ENCODE results near the gene FBXO7. TPM values are rescaled to one million over a fixed set of nuclear protein-coding genes. Genes with fewer than 3 reads are reported as not detected.
A peak's percentile ranks its signal among the peaks of the same experiment; 100 is the strongest.

The FBXO7 gene
- total RNA-seq, 1 donor, result 72.1 TPM

- no peak for DNase-seq (ENCODE audit: low read depth)
- TF ChIP-seq CTCF (IDR thresholded peaks at IDR 0.05; ENCODE audit: insufficient read depth, low read depth, low read length), result no peak
- no peak overlapping the region for H3K4me3 ChIP-seq (ENCODE audit: low read depth, low read length)
These were observed 59.9 kb downstream of the FBXO7 start for GRCh38 chr22:32534252-32535235.

- no peak overlapping the region for H3K4me3 ChIP-seq (ENCODE audit: low read depth, low read length)
- TF ChIP-seq CTCF (IDR thresholded peaks at IDR 0.05; ENCODE audit: insufficient read depth, low read depth, low read length), result no peak
- DNase-seq (ENCODE audit: low read depth), result no peak
These were observed 61.0 kb downstream of the FBXO7 start for GRCh38 chr22:32535531-32536190.

GRCh38 chr22:32536352-32536751 lies 61.7 kb downstream of the FBXO7 start:
- H3K4me3 ChIP-seq (ENCODE audit: low read depth, low read length), result no peak overlapping the region
- DNase-seq (ENCODE audit: low read depth), result no peak
- TF ChIP-seq CTCF (IDR thresholded peaks at IDR 0.05; ENCODE audit: insufficient read depth, low read depth, low read length), result no peak

DNA sequence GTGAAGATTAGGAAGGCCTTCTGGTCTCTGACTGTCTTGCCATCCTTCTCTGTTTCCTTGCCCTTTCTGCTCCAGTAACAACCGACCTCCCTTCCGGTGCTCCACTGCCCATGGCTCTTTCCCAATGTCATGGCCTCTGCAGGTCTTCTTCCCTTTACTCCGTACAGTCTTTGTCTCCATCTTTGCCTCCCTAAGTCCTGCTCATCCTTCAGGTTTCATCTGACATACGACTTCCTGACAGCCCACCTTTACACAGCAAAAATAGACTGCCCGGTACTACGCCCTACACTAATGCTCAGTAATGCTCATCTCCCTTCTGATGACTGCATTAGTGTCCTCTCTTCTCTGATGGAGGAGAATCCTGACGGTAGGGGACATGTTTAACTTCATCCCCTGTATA lies 63.9 kb downstream of the FBXO7 start:
- H3K4me3 ChIP-seq (ENCODE audit: low read depth, low read length), result no peak overlapping the region
- DNase-seq (ENCODE audit: low read depth), result no peak
- no peak for TF ChIP-seq CTCF (IDR thresholded peaks at IDR 0.05; ENCODE audit: insufficient read depth, low read depth, low read length)

DNA sequence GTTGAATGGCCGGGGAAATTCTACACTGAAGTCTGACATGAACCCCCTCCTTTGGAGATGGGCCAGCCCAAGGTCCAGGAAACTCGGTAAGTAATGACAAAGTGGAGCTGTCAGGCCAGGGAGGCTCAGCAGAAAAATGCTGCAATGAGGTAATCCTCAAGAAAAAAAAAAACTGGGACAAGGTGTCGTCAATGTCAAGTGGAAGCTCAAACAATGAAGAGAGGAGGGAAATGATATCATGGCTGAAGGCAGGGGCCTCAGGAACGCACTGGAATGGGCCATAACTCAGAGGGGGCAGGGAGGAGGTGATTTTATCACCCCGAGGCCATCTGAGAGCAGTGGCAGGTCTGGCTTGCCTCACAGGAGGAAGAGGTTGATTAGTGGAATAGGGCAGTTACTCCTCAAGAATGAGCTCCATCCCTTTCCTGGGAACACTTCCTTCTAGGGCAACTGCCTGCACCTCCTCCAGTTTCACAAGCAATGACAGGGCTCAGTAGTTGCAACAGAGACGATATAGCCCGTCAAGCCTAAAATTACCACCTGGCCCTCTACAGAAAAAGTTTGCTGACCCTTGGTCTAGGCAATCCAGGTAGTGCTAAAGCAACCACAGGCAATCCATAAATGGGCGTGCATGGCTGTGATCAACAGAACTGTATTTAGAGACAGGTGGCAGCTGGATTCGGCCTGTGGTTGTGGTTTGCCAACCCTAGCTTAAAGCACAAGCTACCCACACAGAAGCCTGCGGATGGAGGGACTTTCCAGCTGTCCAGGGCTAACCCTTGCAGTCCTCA lies 65.2 kb downstream of the FBXO7 start:
- no peak overlapping the region for H3K4me3 ChIP-seq (ENCODE audit: low read depth, low read length)
- DNase-seq (ENCODE audit: low read depth), result peak; percentile 82
- TF ChIP-seq CTCF (IDR thresholded peaks at IDR 0.05; ENCODE audit: insufficient read depth, low read depth, low read length), result no peak

DNA sequence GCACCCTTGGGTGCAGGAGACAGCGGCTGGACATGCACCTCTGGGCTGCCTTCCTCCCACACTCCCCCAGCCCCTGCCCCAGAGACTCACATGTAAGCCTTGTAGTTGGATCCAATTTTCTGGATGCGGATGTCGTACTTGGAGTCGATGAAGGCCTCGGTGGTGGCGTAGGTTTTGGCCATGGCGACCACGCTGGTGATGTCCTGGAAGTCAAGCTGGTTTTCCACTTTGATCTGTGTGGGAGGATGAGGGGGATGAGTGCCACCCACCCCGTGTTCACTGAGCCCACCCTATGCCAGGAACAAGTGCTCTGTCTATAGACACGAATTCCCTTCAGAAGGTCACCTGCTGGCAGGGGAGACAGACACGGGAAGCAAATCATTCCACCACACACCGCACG lies 66.9 kb downstream of the FBXO7 start:
- DNase-seq (ENCODE audit: low read depth), result no peak
- no peak for TF ChIP-seq CTCF (IDR thresholded peaks at IDR 0.05; ENCODE audit: insufficient read depth, low read depth, low read length)
- H3K4me3 ChIP-seq (ENCODE audit: low read depth, low read length), result no peak overlapping the region
